HCT116 (cell line): ENCODE results near the gene BAHCC1. TPM values are rescaled to one million over a fixed set of nuclear protein-coding genes. Genes with fewer than 3 reads are reported as not detected.
A peak's percentile ranks its signal among the peaks of the same experiment; 100 is the strongest.
"Not testable (repeated sequence)": the region's sequence is repeated elsewhere in the genome, so short reads cannot be mapped to it uniquely, and the experiment has no call there.

ENCODE experiments used
- ATAC-seq: fragments of 200-7000 bp; cut with Tn5 transposase; 2 replicates; pipeline ENCODE4 v1.9.1; 2020; ENCODE audit warnings: mild to moderate bottlenecking, moderate library complexity
- BruUV-seq: library from RNA; stranded (reverse); fragments of 400-500 nt; replicated peaks from 2 replicates; lab custom pipeline; 2021; lab: Mats Ljungman, UMichigan
- CTCF ChIA-PET: fragments of 300-600 bp; sonication (Branson Sonifier 250); formaldehyde crosslinking; loops from one replicate; lab custom pipeline; 2021; ENCODE audit warnings: antibody characterized with exemption; lab: Charles Lee
- POLR2A ChIA-PET: fragments of 300-600, 350-600 bp; sonication (Branson Sonifier 250); formaldehyde crosslinking; loops from one replicate; lab custom pipeline; 2021; ENCODE audit warnings: antibody characterized with exemption; lab: Charles Lee
- RAD21 ChIA-PET, 2 experiments: fragments of 300-600 bp; sonication (Branson Sonifier 250); formaldehyde crosslinking; loops; one replicate each; lab custom pipeline; 2023; ENCODE audit warnings: low total read pairs in 2 of 2; ENCODE audit not compliant: uncharacterized antibody in 2 of 2, unreplicated experiment in 2 of 2, low non-redundant PET in 1 of 2; lab: Charles Lee
- DNase-seq: peaks from one replicate; pipeline ENCODE4 v3.0.0-alpha.2; 2010; ENCODE audit warnings: low read depth, low spot score
- H2AFZ ChIP-seq: fragments of 200-600 bp; shearing (Covaris generic), sonication (generic); 2 replicates; pipeline ENCODE4 v1.6.1; 2017; ENCODE audit warnings: low read depth, mixed run types, mixed read lengths, antibody characterized with exemption, low read length; ENCODE audit not compliant: poor library complexity, severe bottlenecking
- H3K27ac ChIP-seq: 2 replicates; pipeline ENCODE4 v1.5.1; 2012; ENCODE audit warnings: low read depth, low read length
- H3K27me3 ChIP-seq: fragments of 200-600 bp; sonication (generic); 2 replicates; pipeline ENCODE4 v1.6.1; 2016; ENCODE audit warnings: mixed run types, low read length, mixed read lengths; ENCODE audit not compliant: insufficient read depth
- H3K36me3 ChIP-seq, 2 experiments: fragments of 200-500 bp in 1 of 2; fragments of 200-600 bp in 1 of 2; sonication (Bioruptor generic) in 1 of 2; sonication (generic) in 1 of 2; 2 replicates each; pipeline versions ENCODE4 v1.5.1 to v1.6.1; 2014 to 2016; ENCODE audit warnings: low read length in 2 of 2, inconsistent platforms in 1 of 2, mixed read lengths in 1 of 2, mixed run types in 1 of 2; ENCODE audit not compliant: insufficient read depth in 2 of 2, control insufficient read depth in 1 of 2
- H3K4me1 ChIP-seq, 2 experiments: fragments of 200-600 bp in 1 of 2; sonication (generic) in 1 of 2; 2 replicates each; pipeline versions ENCODE4 v1.5.1 to v1.6.1; 2012 to 2017; ENCODE audit warnings: low read length in 2 of 2, inconsistent platforms in 1 of 2, mild to moderate bottlenecking in 1 of 2, mixed read lengths in 1 of 2, mixed run types in 1 of 2, moderate library complexity in 1 of 2; ENCODE audit not compliant: insufficient read depth in 2 of 2, control insufficient read depth in 1 of 2
- H3K4me2 ChIP-seq: fragments of 200-600 bp; sonication (generic); 2 replicates; pipeline ENCODE4 v1.6.1; 2017; ENCODE audit warnings: mixed run types, low read length, mixed read lengths
- H3K4me3 ChIP-seq, 2 experiments: fragments of 200-600 bp in 1 of 2; sonication (generic) in 1 of 2; replicated peaks in 1 of 2; 2 replicates each; pipeline ENCODE4 v1.5.1; 2011 to 2016; ENCODE audit warnings: low read length in 2 of 2, control low read depth in 1 of 2, low read depth in 1 of 2, mild to moderate bottlenecking in 1 of 2, mixed read lengths in 1 of 2, mixed run types in 1 of 2
- H3K79me2 ChIP-seq: fragments of 200-600 bp; sonication (generic); 2 replicates; pipeline ENCODE4 v1.6.1; 2017; ENCODE audit warnings: mild to moderate bottlenecking, mixed run types, low read length, moderate library complexity, mixed read lengths; ENCODE audit not compliant: insufficient read depth
- H3K9ac ChIP-seq: fragments of 200-600 bp; sonication (generic); 2 replicates; pipeline ENCODE4 v1.6.1; 2016; ENCODE audit warnings: low read length, mixed read lengths
- H3K9me2 ChIP-seq: fragments of 200-600 bp; sonication (generic), shearing (Covaris generic); 2 replicates; pipeline ENCODE4 v1.6.1; 2017; ENCODE audit warnings: mixed run types, mild to moderate bottlenecking, moderate library complexity; ENCODE audit not compliant: insufficient read depth
- H3K9me3 ChIP-seq, 2 experiments: fragments of 200-500 bp in 1 of 2; fragments of 200-600 bp in 1 of 2; sonication (Bioruptor generic) in 1 of 2; sonication (generic) in 1 of 2; 2 replicates each; pipeline ENCODE4 v1.6.1; 2014 to 2017; ENCODE audit warnings: low read length in 2 of 2, mixed read lengths in 2 of 2, inconsistent platforms in 1 of 2, low read depth in 1 of 2, mild to moderate bottlenecking in 1 of 2, mixed run types in 1 of 2, moderate library complexity in 1 of 2; ENCODE audit not compliant: control insufficient read depth in 1 of 2, insufficient read depth in 1 of 2
- H4K20me1 ChIP-seq: fragments of 200-600 bp; sonication (generic), shearing (Covaris generic); 2 replicates; pipeline ENCODE4 v1.6.1; 2017; ENCODE audit warnings: mixed run types, mild to moderate bottlenecking, moderate library complexity; ENCODE audit not compliant: insufficient read depth
- FOSL1 ChIP-seq: IDR thresholded peaks from 2 replicates; pipeline ENCODE4 v1.6.1; 2012; ENCODE audit warnings: low read depth
- POLR2A ChIP-seq: IDR thresholded peaks from 2 replicates; pipeline ENCODE4 v1.7.0; 2011; ENCODE audit warnings: borderline replicate concordance; ENCODE audit not compliant: insufficient read depth, insufficient read length; ENCODE audit errors: extremely low read depth
- REST ChIP-seq: IDR thresholded peaks from 2 replicates; pipeline ENCODE4 v1.6.1; 2012; ENCODE audit warnings: low read depth
- SRF ChIP-seq: IDR thresholded peaks from 2 replicates; pipeline ENCODE4 v1.6.1; 2012; ENCODE audit warnings: low read depth
- TCF7L2 ChIP-seq: IDR thresholded peaks from 2 replicates; pipeline ENCODE4 v1.7.0; 2011; ENCODE audit warnings: borderline replicate concordance, inconsistent platforms; ENCODE audit not compliant: insufficient read depth, insufficient read length; ENCODE audit errors: extremely low read depth
- ZBTB33 ChIP-seq: IDR thresholded peaks from 2 replicates; pipeline ENCODE4 v1.6.1; 2011; ENCODE audit warnings: mild to moderate bottlenecking, low read length, moderate library complexity; ENCODE audit not compliant: insufficient replicate concordance; ENCODE audit errors: extremely low read depth
- intact Hi-C: fragments of 100-400 bp; cut with micrococcal nuclease; formaldehyde crosslinking; loops from 2 replicates; pipeline ENCODE4 v1.10.0; 2022
- total RNA-seq: library from RNA; stranded (reverse); gene quantifications from one replicate; pipeline ENCODE4 v1.2.1, GENCODE V29; 2021; ENCODE audit not compliant: unreplicated experiment

BAHCC1 gene
- total RNA-seq, 1 experiment from 2014 or later: 45.2 TPM

- TF ChIP-seq REST (no peak), ZBTB33 (no peak), FOSL1 (no peak), SRF (no peak), TCF7L2 (no peak), POLR2A (no peak)
Measured at GRCh38 chr17:81424151-81425017, 29.1 kb downstream of the BAHCC1 start (continued).

- Histone ChIP-seq H3K9me3 (peaks cover 0 to 18% of the 10 kb centered on the region in 2 experiments; a peak in 1 of 4 replicates), H3K27ac (0 out of 2 replicates have a peak overlapping the region, but pooled peaks have one; percentile 84), H3K79me2 (peaks cover 17% of the 10 kb centered on the region), H3K4me1 (peaks cover 47 to 69% of the 10 kb centered on the region in 2 experiments)
- H3K9me2 ChIP-seq, H3K27me3 ChIP-seq, BruUV-seq, H3K9ac ChIP-seq, POLR2A ChIA-PET, ATAC-seq, DNase-seq, intact Hi-C loops, H3K4me2 ChIP-seq, CTCF ChIA-PET, H2AFZ ChIP-seq, H3K4me3 ChIP-seq, H3K36me3 ChIP-seq, H4K20me1 ChIP-seq, RAD21 ChIA-PET: not testable (repeated sequence)
Measured at GRCh38 chr17:81425041-81425440, 29.8 kb downstream of the BAHCC1 start.

GRCh38 chr17:81425716-81426392 lies 30.6 kb downstream of the BAHCC1 start:
- RAD21 ChIA-PET, ATAC-seq, DNase-seq, POLR2A ChIA-PET, BruUV-seq, H3K27me3 ChIP-seq, H3K4me3 ChIP-seq, H3K9me2 ChIP-seq, intact Hi-C loops, H2AFZ ChIP-seq, H4K20me1 ChIP-seq, H3K4me2 ChIP-seq, H3K36me3 ChIP-seq, CTCF ChIA-PET, H3K9ac ChIP-seq: not testable (repeated sequence)
- Histone ChIP-seq H3K4me1 (peaks cover 39 to 64% of the 10 kb centered on the region in 2 experiments), H3K27ac (peak overlapping the region; percentile 34), H3K79me2 (peaks cover 17% of the 10 kb centered on the region), H3K9me3 (peaks cover 0 to 18% of the 10 kb centered on the region in 2 experiments; a peak in 1 of 4 replicates)
